HG02798 (cell line): ENCODE data around the gene PAPLN.
A peak's percentile ranks its signal among the peaks of the same experiment; 100 is the strongest.
"Not testable (repeated sequence)": the region's sequence is repeated elsewhere in the genome, so short reads cannot be mapped to it uniquely, and the experiment has no call there.

Experiments
- ATAC-seq: cut with Tn5 transposase; IDR thresholded peaks from one replicate; pipeline ENCODE4 v1.9.1; 2021; ENCODE audit warnings: mild to moderate bottlenecking; ENCODE audit not compliant: unreplicated experiment, poor library complexity

The PAPLN gene

GRCh38 chr14:73283608-73284379 lies 46.5 kb downstream of the PAPLN start:
- ATAC-seq = no peak

DNA sequence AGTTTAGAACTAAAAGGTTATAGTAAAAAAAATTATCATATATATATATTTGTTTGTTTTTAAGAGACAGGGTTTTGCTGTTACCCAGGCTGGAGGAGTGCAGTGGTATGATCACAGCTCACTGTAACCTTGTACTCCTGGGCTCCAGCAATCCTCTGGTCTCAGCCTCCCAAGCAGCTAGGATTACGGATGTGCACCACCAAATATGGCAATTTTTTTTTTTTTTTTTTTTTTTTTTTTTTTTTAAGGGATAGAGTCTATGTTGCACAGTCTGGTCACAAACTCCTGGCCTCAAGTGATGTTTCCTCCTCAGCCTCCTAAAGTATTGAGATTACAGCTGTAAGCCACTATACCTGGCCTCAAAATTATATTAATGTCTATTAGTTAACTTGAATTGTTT lies 48.7 kb downstream of the PAPLN start:
- ATAC-seq = no peak

GRCh38 chr14:73286598-73286997 lies 49.3 kb downstream of the PAPLN start:
- ATAC-seq = no peak

DNA sequence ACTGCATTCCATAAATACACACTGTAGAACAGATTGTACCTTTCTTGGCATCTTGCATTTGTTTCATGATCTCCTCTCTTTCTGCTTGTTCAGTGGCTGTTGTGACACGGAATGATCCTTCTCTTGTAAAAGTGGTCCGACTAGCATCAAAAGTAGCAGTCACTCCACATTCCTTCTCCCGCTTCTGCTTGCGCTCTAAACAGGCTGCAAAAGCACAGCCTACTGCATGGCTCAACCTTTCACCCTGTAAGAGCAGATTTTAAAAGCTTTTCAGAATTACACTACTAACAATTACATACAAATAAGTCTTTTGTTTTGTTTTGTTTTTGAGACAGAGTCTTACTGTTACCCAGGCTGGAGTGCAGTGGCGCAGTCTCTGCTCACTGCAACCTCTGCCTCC lies 49.8 kb downstream of the PAPLN start:
- no peak for ATAC-seq

- ATAC-seq = no peak
Measured at GRCh38 chr14:73289308-73289707, 52.0 kb downstream of the PAPLN start.

DNA sequence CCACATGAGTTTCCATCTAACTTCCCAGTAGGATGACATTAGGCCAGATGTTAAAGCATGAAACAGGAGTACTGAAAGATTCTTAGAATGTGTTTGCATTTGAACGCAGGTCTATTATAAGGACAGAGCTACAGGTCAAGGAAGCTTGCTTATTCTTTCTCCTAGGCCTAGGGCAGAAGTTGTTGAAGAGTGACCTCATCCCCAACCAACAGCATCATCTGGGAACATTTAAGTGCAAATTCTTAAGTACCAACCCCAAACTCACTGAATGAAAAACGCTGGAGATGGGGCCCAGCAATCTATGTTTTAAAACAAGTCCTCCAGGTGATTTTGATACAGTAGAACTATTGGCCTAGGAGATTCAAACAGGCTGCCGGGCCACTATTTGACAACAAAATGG lies 52.4 kb downstream of the PAPLN start:
- no peak for ATAC-seq

DNA sequence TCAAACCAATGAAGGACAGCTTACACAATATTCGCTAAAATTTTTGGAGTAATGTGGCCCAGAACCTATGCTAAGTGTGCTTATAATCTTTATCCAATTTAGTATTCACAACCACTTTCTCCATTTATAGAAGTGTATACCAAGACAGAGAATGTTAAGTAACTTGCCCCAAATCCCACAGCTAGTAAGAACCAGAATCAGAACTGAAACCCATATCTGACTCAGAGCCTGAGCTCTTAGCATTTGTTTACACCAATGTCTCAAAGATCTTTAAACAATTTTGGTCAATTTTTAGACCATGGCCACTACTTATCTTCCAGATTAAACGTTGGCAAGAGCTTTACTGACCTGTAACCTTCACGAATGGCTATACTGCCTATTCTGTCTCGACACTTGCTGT lies 53.0 kb downstream of the PAPLN start:
- ATAC-seq = peak; percentile 77

DNA sequence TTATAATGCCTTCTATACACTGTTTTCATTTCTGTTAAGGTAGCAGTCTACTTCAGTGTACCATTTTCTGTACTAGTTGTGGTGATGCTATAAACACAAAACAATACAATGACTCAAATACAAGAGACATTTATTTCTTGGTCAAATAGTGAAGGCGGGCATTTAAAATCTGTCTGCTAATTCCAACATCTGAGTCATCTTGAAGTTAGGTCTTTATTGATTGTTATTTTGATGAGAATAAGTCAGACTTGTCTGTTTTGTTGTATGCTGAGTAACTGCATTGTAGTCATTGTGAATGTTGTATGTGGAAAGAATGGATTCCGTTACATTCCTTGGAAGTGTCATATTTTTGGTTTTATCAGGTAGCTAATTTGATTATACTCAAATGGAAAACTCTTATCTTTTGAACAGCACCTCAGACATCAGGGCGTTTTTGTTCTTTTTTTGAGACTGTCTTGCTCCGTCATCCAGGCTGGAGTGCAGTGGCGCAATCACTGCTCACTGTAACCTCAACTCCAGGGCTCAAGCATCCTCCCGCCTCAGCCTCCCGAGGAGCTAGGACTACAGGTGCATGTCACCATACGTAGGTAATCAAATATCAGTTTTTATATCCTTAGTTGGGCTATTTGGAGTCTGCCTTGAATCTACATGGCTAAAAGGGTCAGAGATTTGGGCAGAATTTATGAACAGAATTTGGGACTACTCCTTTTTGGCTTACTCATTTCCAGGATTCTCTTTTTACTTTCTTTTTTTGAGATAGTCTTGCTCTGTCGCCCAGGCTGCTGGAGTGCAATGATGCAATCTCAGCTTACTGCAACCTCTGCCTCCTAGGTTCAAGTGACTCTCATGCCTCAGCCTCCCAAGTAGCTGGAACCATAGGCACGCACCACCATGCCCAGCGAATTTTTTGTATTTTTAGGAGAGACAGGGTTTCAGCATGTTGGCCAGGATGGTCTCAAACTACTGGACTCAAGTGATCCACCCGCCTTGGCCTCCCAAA lies 56.8 kb downstream of the PAPLN start:
- ATAC-seq = no peak

GRCh38 chr14:73295198-73295796 lies 58.0 kb downstream of the PAPLN start:
- no peak for ATAC-seq

DNA sequence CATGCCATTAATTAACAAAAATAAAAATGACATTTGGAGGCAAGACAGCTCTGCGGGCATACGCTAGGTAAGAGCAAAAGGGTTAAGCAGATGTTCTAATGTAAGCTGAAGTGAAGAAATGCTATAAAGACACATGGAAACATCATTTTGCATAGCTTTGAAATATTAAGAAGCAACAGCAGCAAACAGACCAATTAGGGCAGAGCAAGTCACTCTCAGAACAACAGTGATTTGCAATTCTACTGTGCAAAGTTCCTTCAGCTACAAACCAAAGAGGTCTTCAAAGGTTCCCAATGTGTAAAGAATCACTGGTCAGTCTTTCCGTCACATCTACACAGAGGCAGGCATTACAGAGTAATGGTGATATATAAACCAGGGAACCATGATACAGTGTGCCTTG lies 68.2 kb downstream of the PAPLN start:
- no peak for ATAC-seq

- ATAC-seq = no peak
Measured at GRCh38 chr14:73307261-73307660, 70.0 kb downstream of the PAPLN start.

GRCh38 chr14:73309207-73309606 lies 71.9 kb downstream of the PAPLN start:
- not testable (repeated sequence) for ATAC-seq

GRCh38 chr14:73311708-73312030 lies 74.4 kb downstream of the PAPLN start:
- no peak for ATAC-seq

DNA sequence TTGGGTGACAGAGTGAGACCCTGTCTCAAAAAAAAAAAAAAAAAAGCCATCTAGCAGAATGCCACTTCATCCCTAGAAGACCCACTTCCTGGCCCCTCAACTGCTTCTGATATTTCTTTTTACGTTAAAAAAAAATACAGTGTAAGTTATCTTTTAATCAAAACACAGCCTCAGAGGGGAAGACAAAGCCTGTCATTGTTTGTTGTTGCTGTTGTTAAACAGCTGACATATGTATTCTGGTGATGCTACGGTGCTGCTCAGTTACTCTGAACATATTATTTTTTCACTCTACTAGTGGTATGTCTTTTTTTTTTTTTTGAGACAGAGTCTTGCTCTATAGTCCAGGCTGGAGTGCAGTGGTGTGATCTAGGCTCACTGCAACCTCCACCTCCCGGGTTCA lies 75.4 kb downstream of the PAPLN start:
- ATAC-seq = no peak

- no peak for ATAC-seq
Measured at GRCh38 chr14:73313151-73313550, 75.8 kb downstream of the PAPLN start.

- ATAC-seq = no peak
Measured at GRCh38 chr14:73323896-73324399, 86.6 kb downstream of the PAPLN start.
